Stimulated activated CD4-positive, alpha-beta T cell treated with anti-CD3 and anti-CD28 coated beads, Interleukin-2, amount 100 ng/mL, for 48 hours (primary cell): Measurements from ENCODE around the gene NRP2.

Source experiments
- DNase-seq, 2 donors: peaks; one replicate each; pipeline ENCODE4 v3.0.0-alpha.2; 2020

Gene NRP2

GRCh38 chr2:205781244-205781931 lies 99.1 kb downstream of the NRP2 start:
- no peak for DNase-seq

- DNase-seq, result no peak
Observed at GRCh38 chr2:205782941-205783340, 100.6 kb downstream of the NRP2 start.

- no peak for DNase-seq
Observed at GRCh38 chr2:205783872-205784499, 101.7 kb downstream of the NRP2 start.

- no peak for DNase-seq
Observed at GRCh38 chr2:205785507-205786260, 103.4 kb downstream of the NRP2 start.

- DNase-seq, result no peak
Observed at GRCh38 chr2:205786976-205787375, 104.7 kb downstream of the NRP2 start.

GRCh38 chr2:205787761-205788160 lies 105.5 kb downstream of the NRP2 start:
- no peak for DNase-seq

- no peak for DNase-seq
Observed at GRCh38 chr2:205789906-205790305, 107.6 kb downstream of the NRP2 start.

GRCh38 chr2:205792908-205793307 lies 110.6 kb downstream of the NRP2 start:
- DNase-seq, result no peak

- no peak for DNase-seq
Observed at GRCh38 chr2:205796805-205797313, 114.6 kb downstream of the NRP2 start.

- no peak for DNase-seq
Observed at GRCh38 chr2:205797866-205798265, 115.6 kb downstream of the NRP2 start.

GRCh38 chr2:205800224-205800623 lies 117.9 kb downstream of the NRP2 start:
- no peak for DNase-seq

GRCh38 chr2:205800773-205801172 lies 118.5 kb downstream of the NRP2 start:
- DNase-seq, result no peak

GRCh38 chr2:205802065-205802464 lies 119.8 kb downstream of the NRP2 start:
- DNase-seq, result no peak

GRCh38 chr2:205802941-205803340 lies 120.6 kb downstream of the NRP2 start:
- no peak for DNase-seq

GRCh38 chr2:205803500-205803899 lies 121.2 kb downstream of the NRP2 start:
- no peak for DNase-seq

GRCh38 chr2:205805136-205805535 lies 122.8 kb downstream of the NRP2 start:
- DNase-seq, result no peak

- no peak for DNase-seq
Observed at GRCh38 chr2:205806143-205806905, 124.0 kb downstream of the NRP2 start.

- no peak for DNase-seq
Observed at GRCh38 chr2:205807229-205807628, 124.9 kb downstream of the NRP2 start.

GRCh38 chr2:205807758-205808157 lies 125.5 kb downstream of the NRP2 start:
- no peak for DNase-seq

GRCh38 chr2:205808486-205809121 lies 126.3 kb downstream of the NRP2 start:
- no peak for DNase-seq

- no peak for DNase-seq
Observed at GRCh38 chr2:205811387-205811786, 129.1 kb downstream of the NRP2 start.

- DNase-seq, result no peak
Observed at GRCh38 chr2:205814039-205814364, 131.7 kb downstream of the NRP2 start.

GRCh38 chr2:205815673-205816072 lies 133.4 kb downstream of the NRP2 start:
- DNase-seq, result no peak
